GM18511 (cell line): Measurements from ENCODE around the gene TAS1R3.

Experiments
- ATAC-seq: cut with Tn5 transposase; IDR thresholded peaks from one replicate; pipeline ENCODE4 v1.9.1; 2021; ENCODE audit warnings: mild to moderate bottlenecking, moderate library complexity; ENCODE audit not compliant: unreplicated experiment

Gene TAS1R3

GRCh38 chr1:1349256-1350012 is 18.4 kb downstream of the TAS1R3 start, which contains the start of gene DVL1:
Gene DVL1, minus strand, starts transcription at chr1:1349418. Its CDS starts 353 bp downstream, at chr1:1349065.
- peak; percentile 77 for ATAC-seq

- no peak for ATAC-seq
Observed at GRCh38 chr1:1351511-1352427, 20.7 kb downstream of the TAS1R3 start.

- ATAC-seq, result no peak
Observed at GRCh38 chr1:1352786-1353388, 21.8 kb downstream of the TAS1R3 start.

DNA sequence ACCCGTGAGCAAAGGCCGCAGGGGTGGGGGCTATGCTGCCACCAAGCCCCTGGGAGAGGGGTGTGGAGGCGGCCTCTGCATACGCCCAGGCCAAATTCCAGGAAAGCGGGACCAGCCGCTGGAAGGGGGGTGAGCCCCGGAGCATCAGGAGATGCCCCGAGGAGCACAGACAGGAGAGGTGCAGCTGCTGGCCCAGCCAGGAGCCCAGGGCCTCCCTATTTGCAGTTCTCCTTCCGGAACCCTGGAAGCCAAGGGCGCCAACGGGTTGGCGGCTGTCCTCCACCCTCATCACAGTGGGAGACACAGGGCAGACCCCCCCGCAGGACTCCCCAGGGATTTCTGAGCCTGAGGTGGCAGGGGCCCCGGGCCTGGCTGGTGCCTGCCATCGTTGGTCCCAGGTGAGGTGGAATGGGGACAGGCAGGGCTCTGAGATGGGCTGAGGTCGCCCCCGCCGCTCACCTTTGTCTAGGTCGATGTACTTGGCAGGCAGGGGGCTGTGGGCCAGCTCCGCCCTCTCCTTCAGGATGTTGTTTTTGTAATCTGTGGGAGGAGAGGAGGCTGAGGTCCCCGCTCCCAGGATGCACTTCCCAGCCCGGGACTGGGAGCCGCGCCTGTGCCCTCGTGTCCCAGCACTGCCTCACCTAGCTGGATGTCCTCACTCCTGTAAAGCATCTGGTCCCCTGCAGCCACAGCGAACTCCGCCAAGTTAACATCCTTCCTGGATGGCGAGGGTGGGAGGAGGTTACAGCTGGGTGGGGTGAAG is 22.5 kb downstream of the TAS1R3 start:
- ATAC-seq, result no peak

DNA sequence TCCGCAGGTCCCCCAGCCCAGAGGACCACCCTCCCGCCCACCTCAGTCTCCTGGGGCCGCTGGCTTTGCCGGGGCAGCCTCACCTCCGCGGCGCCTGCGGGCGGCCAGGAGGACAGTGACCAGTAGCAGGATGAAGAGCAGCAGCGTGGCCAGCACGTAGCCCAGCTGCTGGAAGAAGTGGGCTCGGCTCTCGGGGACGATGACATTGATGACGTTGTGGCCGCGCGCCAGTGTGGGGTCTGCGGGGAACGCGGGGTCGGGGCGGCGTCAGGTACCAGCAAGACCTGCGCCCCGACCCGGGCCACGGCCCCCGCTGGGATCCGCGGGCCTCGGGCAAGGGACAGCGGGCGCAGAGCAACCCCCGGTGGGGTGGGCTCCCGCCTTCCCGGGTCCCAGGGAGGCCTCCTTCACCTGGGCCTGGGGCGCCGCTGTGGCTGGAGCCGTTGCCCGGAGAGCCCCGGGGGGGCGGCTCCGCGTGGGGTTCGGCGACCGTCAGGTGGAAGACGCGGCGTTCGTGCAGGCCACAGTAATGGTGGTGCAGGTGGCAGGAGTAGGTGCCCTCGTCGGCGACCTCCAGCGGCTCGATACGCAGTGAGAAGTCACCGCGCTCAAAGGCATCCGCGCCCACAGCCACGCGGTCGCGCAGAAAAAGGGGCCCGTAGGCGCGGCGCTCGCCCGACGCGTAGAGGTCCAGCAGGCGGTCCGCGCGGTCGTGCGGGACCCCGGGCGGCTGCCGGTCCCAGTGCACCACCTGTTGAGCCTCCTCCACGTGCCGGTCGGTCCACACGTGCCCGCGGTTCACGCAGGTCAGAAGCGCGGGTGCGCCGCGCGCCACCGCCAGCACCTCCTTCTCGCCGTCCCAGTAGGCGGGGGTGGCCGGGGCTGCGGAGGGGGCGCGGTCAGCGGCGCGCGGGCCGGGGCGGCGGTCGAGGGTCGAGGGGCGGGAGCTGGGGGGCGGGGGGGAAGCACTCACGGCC is 23.5 kb downstream of the TAS1R3 start:
- ATAC-seq, result no peak

DNA sequence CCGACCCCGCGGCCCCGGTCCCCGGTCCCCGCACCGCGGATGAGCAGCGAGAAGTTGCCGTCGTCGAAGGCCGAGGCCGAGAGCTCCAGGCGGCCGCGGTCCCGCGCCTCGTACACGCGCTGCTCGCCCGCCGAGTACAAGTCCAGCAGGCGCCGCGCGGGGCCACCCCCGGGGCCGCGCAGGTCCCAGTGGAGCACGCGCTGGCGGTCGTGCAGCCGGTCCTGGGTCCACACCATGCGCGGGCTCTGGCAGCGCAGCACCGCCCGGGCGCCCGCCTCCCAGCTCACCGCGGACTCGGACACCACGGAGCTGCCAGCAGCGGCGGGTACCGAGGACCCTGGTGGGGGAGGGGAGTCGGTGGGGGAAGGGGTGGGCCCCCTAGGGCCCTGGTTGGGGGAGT is 24.3 kb downstream of the TAS1R3 start:
- no peak for ATAC-seq

- ATAC-seq, result no peak
Observed at GRCh38 chr1:1356166-1356795, 25.2 kb downstream of the TAS1R3 start.

DNA sequence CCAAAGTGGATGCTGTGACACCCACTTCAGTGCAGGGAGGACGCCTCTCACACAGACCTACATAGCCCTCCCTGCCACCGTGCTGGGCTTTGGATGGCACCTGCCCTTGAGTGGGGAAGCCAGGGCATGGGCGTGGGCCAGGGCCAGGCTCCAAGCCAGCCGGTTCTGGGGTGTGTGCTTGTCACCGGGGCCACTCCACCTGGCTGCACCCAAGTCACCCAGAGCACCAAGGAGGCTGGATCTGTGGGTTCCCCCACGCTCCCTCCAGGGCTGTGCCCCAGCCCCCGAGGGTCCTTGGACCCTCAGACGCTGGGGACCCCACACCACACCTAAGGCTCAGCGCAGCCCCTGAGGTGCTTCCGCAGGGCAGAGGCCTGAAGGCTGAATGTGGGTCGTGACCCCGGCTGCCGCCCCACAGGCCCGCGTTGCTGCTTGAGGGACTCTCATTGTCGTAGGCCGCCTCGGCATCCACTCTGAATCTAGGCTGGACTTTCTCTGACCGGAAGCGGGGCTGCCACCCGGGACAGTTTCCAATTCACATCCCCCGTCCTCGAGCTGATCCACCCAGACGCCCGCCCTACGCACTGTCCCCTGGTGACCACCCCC is 25.8 kb downstream of the TAS1R3 start:
- no peak for ATAC-seq

DNA sequence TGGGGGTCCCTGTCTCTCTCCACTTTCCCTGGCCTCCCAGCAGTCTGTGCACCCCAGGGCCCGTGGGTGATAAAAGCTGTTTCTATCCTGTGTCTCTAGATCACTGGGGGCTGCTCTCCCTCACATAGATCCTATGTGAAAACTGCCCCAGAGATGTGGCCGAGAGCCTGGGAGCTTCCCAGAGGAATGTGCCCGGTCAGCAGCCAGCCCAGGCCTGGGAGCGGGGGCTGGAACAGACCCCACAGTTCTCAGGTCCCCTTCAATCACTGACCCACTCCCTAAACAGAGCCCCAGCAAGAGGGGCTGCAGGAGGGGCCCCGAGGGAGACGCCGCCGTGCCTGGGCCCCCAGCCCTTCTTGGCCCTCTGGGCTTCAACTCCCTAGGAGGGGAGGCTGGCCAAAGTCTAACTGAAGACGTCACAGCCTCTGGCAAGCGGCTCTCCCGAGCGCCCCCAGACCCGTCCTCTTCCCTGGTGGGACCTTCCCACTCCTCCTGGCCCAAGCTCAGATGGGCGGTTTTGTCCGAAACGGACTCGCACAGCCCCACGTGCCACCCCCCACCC is 26.9 kb downstream of the TAS1R3 start:
- ATAC-seq, result no peak

DNA sequence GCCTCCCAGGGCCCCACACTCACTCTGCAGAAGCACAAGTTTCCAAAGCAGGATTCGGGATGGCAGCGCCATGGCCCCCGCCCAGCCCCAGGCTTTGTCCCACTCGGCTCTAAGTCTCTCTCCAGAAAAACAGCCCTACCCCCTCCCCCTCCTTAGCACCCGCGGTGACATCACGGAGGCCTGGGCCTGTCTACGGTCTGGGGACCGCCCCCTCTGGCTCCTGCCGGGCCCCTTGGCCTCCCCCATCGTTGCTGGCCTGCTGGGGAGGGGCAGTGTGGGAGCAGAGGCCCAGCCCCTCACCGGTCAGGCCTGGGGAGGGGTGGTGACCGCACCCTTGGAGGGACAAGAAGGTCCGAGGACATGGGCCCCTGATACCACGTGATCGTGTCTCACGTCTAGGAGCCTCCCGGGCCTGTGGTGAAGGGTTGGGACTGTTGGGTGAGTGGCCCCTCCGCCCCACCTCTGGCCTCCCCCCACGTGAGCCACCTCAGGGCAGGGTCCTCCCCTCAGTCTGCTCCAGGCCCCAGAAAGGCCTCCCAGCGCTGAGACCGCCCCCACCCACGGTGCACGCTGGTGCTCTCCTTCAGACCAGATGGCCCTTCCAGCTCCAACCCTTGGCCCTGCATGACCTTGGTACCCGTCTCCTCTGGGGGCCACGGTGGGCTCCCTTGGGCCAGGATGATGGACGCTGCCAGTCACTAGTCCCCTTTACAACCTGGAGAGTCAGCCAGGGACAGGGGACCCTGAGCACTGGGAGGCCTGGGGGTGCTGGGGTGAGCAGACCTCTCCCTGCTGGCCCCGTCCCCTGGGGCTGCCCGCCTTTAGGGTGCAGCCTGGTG is 27.6 kb downstream of the TAS1R3 start, which contains the start of gene MXRA8:
MXRA8 (minus strand) TSS at position 123 of the 839 bp plus-strand sequence; CDS start at position 72, 51 bp downstream.
- no peak for ATAC-seq

- ATAC-seq, result no peak
Observed at GRCh38 chr1:1359308-1359663, 28.2 kb downstream of the TAS1R3 start.

DNA sequence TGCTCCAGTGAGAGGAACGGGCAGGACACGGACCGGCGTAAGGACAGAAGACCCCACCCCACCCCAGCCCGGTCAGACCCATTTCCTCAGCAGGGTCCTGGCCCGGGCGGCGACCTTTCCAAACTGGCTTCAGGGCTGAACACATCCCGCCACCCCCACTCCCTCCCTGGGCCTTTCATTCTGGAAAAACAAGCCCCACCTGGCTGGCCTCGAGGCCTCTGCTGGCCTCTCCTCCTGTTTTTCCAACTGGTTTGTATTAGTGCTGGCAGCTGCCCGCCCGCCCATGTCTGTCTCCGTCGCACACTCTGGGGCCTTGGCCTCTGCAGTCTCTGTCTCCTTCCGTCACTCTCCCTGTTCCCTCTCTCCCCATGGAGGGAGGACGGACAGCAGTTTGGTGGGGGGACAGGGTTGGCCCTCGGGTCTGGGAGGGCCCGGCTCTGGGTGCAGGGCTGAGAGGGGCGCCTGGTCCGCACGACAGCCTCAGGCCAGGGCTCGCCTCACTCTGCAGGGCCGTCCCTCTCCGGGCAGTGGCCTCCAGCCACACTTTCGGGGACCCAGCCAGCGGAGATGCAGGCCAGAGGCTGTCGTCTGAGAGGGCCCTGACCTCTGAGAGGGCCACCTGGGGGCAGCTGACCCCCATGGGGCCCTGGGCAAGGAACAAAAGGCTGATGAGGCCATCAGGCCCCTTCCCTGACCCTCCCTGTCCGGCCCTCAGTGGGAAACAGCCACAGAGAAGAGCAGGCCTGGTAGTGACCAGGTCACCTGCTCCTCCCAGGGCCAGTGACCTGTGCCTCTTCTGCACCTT is 28.8 kb downstream of the TAS1R3 start:
- no peak for ATAC-seq

DNA sequence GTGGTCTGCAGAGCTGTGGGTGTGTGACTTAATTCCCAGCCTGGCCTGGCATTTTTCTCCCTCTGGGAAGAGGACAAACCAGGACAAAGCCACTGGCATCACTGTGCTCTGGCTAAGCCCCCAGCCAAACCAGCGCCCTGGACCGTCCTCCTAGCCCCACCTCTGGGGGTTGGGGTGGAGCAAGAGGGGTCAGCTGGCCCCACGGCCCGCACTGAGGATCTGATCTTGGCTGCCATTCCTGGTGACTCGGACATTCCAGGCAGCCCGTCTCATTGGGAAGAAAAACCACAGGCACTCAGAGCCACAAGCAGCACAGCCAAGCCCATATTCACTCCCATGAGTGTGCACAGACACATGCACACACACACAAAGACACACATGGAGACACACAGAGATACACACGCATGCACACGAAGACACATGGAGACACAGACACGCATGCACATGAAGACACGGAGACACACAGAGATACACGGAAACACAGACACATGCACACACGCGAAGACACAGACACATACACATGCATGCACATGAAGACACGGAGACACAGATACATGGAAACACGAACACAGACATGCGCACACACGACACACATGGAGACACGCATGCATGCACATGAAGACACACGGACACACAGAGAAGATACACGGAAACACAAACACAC is 29.6 kb downstream of the TAS1R3 start:
- ATAC-seq, result no peak

GRCh38 chr1:1361233-1361981 is 30.3 kb downstream of the TAS1R3 start:
- ATAC-seq, result no peak

GRCh38 chr1:1361982-1362423 is 30.9 kb downstream of the TAS1R3 start:
- no peak for ATAC-seq
